ENCODE data around the gene TRABD. TPM values are rescaled to one million over a fixed set of nuclear protein-coding genes. Genes with fewer than 3 reads are reported as not detected.

The TRABD gene
- total and polyA plus RNA-seq, 11 donors, result 14.3 to 32.9 (median 18.0) TPM

DNA sequence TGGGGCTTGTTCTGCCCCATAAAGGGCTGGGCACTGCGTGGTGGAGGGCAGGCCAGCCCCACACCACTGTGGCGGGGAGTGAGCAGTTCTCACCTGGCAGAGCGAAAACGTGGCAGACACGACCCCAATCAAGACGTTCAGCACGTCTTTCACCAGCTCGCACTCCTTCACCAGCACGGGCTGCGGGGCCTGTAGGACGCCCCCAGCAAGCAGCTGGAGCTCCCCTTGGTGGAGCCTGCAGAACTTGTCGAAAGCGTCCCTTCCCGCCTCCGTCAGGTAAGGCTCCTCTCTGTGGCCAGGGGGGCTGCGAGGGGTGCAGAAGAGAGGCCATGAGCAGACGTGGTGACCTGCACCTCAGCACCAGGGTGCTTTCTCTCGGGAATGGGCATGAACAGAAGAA is 47.5 kb downstream of the TRABD start:
- Histone ChIP-seq H3K4me1 (no peaks in the 10 kb centered on the region), H3K4me3 (no peak overlapping the region), H3K9me3 (no peaks in the 10 kb centered on the region), H3K36me3 (peaks cover 0 to 55% (median 44%) of the 10 kb centered on the region in 9 donors), H3K27ac (no peak overlapping the region), H3K27me3 (no peaks in the 10 kb centered on the region)
- no peak for DNase-seq
- TF ChIP-seq POLR2A (IDR thresholded peaks at IDR 0.05) (no peak), CTCF (IDR thresholded peaks at IDR 0.05) (no peak)
- intact Hi-C loops (cut with DNase I), result no loop called here
- ATAC-seq, result no peak
- 88 to 91% (median 89%) methylated on average over 18 of the region's 18 CpGs for WGBS, 4 donors

DNA sequence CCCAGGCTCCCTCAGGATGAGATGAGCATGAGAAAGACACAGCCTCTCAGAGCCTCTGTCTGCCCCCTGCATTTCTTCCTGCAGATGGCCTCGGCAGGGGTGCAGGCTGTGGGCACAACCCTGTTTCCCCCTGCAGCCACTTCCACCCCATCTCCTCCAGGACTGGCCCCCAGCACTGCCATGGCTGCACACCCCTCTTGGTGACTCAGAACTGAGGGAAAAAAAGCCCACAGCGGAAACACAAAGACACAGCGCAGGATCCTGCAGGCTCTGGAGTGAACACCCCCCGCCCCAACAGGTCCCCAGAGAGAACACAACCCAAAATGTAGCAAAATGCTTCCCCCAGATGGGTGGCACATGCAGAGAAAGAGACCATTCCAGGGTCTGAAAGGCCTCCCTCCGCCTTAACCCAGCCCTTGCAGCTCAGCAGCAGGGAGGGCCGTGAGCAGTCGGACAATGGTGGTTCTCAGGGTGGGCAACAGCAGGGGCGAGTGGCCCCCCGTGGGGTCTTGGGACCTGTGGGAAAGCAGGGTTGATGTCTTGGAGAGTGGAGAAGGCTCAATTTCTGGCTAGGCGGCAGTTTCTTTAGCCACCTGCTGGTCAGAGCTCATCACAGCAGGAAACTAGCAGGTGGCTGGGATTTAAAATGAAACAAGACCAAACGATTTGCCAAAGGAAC is 51.2 kb downstream of the TRABD start:
- ATAC-seq, result no peak
- peaks cover 0 to 15% (median 12%) of the 10 kb centered on the region in 12 donors for H3K4me1 ChIP-seq
- no peak overlapping the region for H3K4me3 ChIP-seq
- no peaks in the 10 kb centered on the region for H3K27me3 ChIP-seq
- 69 to 82% (median 76%) methylated on average over 6 to 11 of the region's 11 CpGs for WGBS, 4 donors
- no peak for DNase-seq
- TF ChIP-seq POLR2A (IDR thresholded peaks at IDR 0.05) (no peak), CTCF (IDR thresholded peaks at IDR 0.05) (peak in 5 of 12 donors; percentile 16 to 20 (median 19))
- H3K27ac ChIP-seq, result no peak overlapping the region
- peaks cover 0 to 52% (median 41%) of the 10 kb centered on the region in 9 donors for H3K36me3 ChIP-seq
- intact Hi-C loops (cut with DNase I), result no loop called here
- no peaks in the 10 kb centered on the region for H3K9me3 ChIP-seq

DNA sequence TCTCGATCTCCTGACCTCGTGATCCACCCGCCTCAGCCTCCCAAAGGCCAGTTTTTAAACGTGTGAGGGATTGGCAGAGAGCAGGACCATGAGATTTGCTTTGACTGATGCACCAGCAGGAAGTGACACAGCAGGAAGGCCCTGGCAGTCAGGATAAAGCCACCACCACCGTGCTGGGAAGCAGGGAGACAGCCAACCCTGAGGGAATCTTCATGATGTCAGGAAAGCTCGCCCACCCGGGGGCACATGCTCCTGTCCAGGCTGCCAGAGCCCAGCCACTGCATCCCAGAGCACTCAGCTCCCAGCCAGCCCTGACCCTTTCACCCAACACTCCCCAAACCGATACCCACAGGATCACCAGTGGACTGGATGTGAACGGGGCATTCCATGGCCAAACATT is 53.0 kb downstream of the TRABD start:
- ATAC-seq (no peak), DNase-seq (no peak)
- H3K4me1 ChIP-seq, result peaks cover 11 to 33% (median 29%) of the 10 kb centered on the region in 12 donors
- peaks cover 0 to 38% (median 28%) of the 10 kb centered on the region in 9 donors for H3K36me3 ChIP-seq
- 80 to 86% (median 82%) methylated on average over 9 of the region's 9 CpGs for WGBS, 4 donors
- no peak overlapping the region for H3K4me3 ChIP-seq
- H3K9me3 ChIP-seq, result no peaks in the 10 kb centered on the region
- H3K27me3 ChIP-seq, result no peaks in the 10 kb centered on the region
- intact Hi-C loops (cut with DNase I), result no loop called here
- TF ChIP-seq POLR2A (IDR thresholded peaks at IDR 0.05) (no peak), CTCF (IDR thresholded peaks at IDR 0.05) (no peak)
- H3K27ac ChIP-seq, result no peak overlapping the region

DNA sequence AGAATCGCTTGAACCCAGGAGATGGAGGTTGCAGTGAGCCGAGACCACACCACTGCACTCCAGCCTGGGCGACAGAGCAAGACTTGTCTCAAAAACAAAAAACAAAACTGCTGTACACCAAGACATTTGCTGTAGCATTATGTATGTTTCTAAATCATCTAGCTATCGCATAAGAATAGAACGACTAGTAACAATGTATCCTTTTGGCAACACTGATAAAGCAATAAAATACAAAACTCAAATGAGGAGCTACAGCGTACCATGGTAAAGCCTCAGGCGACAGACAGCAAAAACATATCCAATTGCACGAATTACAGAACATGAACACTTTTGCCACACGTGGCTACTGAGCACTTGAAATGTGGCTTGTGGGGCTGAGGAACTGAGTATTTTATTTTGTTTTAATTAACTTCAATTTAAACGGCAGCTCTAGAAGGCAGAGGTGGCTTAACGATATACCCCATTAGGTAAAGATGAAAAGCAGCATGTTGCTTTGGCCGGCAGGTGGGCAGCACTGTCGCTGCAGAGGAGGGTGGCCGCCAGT is 56.8 kb downstream of the TRABD start:
- Histone ChIP-seq H3K4me1 (peaks cover 13 to 51% (median 41%) of the 10 kb centered on the region in 12 donors), H3K9me3 (no peaks in the 10 kb centered on the region), H3K27ac (no peak overlapping the region), H3K36me3 (peaks cover 0 to 39% (median 27%) of the 10 kb centered on the region in 9 donors), H3K27me3 (no peaks in the 10 kb centered on the region), H3K4me3 (peak overlapping the region in 10 of 12 donors; percentile 74 to 99 (median 91))
- no peak for ATAC-seq
- intact Hi-C loops (cut with DNase I), result loop anchor here in 5 of 10 donors (10.0 kb wide), 4 partner anchors 252 to 372 kb away; partner anchors contain the start of genes LMF2 (in 1 of the 5), NCAPH2 (in 1 of the 5) and SCO2 (in 1 of the 5)
- TF ChIP-seq CTCF (IDR thresholded peaks at IDR 0.05) (no peak), POLR2A (IDR thresholded peaks at IDR 0.05) (no peak)
- no peak for DNase-seq
- 64 to 69% (median 66%) methylated on average over 14 of the region's 14 CpGs for WGBS, 4 donors

All from heart left ventricle (tissue), 16 donors.